ENCODE data around the gene EIF2D.
"Not testable (repeated sequence)": the region's sequence is repeated elsewhere in the genome, so short reads cannot be mapped to it uniquely, and the experiment has no call there.

The EIF2D gene

GRCh38 chr1:206634365-206635079, 22.3 kb upstream of the EIF2D start:
- no peak overlapping the region; the same call in 1 of the 2 replicates for H3K9ac ChIP-seq
- no peaks in the 10 kb centered on the region for H3K36me3 ChIP-seq (ENCODE audit: insufficient read depth)
- H2AFZ ChIP-seq (ENCODE audit: low read depth), result peak overlapping the region; percentile 94
- no peak overlapping the region for H3K4me3 ChIP-seq (IDR thresholded peaks at IDR 0.05; ENCODE audit: insufficient read depth, low read depth, low read length)
- H3K4me1 ChIP-seq (ENCODE audit: low read depth, poor library complexity, severe bottlenecking), result peaks cover 20% of the 10 kb centered on the region
- no peaks in the 10 kb centered on the region for H3K79me2 ChIP-seq (ENCODE audit: insufficient read depth, low read depth)
- peak overlapping the region; percentile 46 for H3K4me2 ChIP-seq
- H4K20me1 ChIP-seq (ENCODE audit: insufficient read depth), result no peaks in the 10 kb centered on the region
- H3K27ac ChIP-seq, result no peak overlapping the region
- TF ChIP-seq CTCF (conservative IDR thresholded peaks at IDR 0.05; ENCODE audit: low read depth, low read length), result peak; percentile 98
- peaks cover 6% of the 10 kb centered on the region; the same call in 1 of the 2 replicates for H3K27me3 ChIP-seq (ENCODE audit: insufficient read depth, low read depth)

- no peak overlapping the region for H3K4me2 ChIP-seq
- H3K27me3 ChIP-seq (ENCODE audit: insufficient read depth, low read depth), result peaks cover 6% of the 10 kb centered on the region; the same call in 1 of the 2 replicates
- H3K4me3 ChIP-seq (IDR thresholded peaks at IDR 0.05; ENCODE audit: insufficient read depth, low read depth, low read length), result no peak overlapping the region
- H3K79me2 ChIP-seq (ENCODE audit: insufficient read depth, low read depth), result no peaks in the 10 kb centered on the region
- TF ChIP-seq CTCF (conservative IDR thresholded peaks at IDR 0.05; ENCODE audit: low read depth, low read length), result no peak
- no peak overlapping the region for H3K9ac ChIP-seq
- no peak overlapping the region for H2AFZ ChIP-seq (ENCODE audit: low read depth)
- H3K27ac ChIP-seq, result no peak overlapping the region
- H4K20me1 ChIP-seq (ENCODE audit: insufficient read depth), result no peaks in the 10 kb centered on the region
- peaks cover 20% of the 10 kb centered on the region for H3K4me1 ChIP-seq (ENCODE audit: low read depth, poor library complexity, severe bottlenecking)
- H3K36me3 ChIP-seq (ENCODE audit: insufficient read depth), result no peaks in the 10 kb centered on the region
Observed at GRCh38 chr1:206633708-206634121, 21.4 kb upstream of the EIF2D start.

GRCh38 chr1:206631085-206631509, 18.8 kb upstream of the EIF2D start:
- Histone ChIP-seq H2AFZ (ENCODE audit: low read depth) (no peak overlapping the region), H3K36me3 (ENCODE audit: insufficient read depth) (no peaks in the 10 kb centered on the region), H3K9ac (no peak overlapping the region), H3K4me1 (ENCODE audit: low read depth, poor library complexity, severe bottlenecking) (peaks cover 17% of the 10 kb centered on the region), H3K4me3 (IDR thresholded peaks at IDR 0.05; ENCODE audit: insufficient read depth, low read depth, low read length) (no peak overlapping the region), H3K27ac (no peak overlapping the region), H4K20me1 (ENCODE audit: insufficient read depth) (no peaks in the 10 kb centered on the region), H3K27me3 (ENCODE audit: insufficient read depth, low read depth) (peaks cover 6% of the 10 kb centered on the region; the same call in 1 of the 2 replicates), H3K79me2 (ENCODE audit: insufficient read depth, low read depth) (no peaks in the 10 kb centered on the region), H3K4me2 (no peak overlapping the region)
- peak; percentile 65 for TF ChIP-seq CTCF (conservative IDR thresholded peaks at IDR 0.05; ENCODE audit: low read depth, low read length)

GRCh38 chr1:206628916-206629315, 16.7 kb upstream of the EIF2D start:
- TF ChIP-seq CTCF (conservative IDR thresholded peaks at IDR 0.05; ENCODE audit: low read depth, low read length), result no peak
- no peak overlapping the region for H3K9ac ChIP-seq
- H2AFZ ChIP-seq (ENCODE audit: low read depth), result no peak overlapping the region
- no peak overlapping the region for H3K27ac ChIP-seq
- no peaks in the 10 kb centered on the region for H4K20me1 ChIP-seq (ENCODE audit: insufficient read depth)
- no peak overlapping the region for H3K4me3 ChIP-seq (IDR thresholded peaks at IDR 0.05; ENCODE audit: insufficient read depth, low read depth, low read length)
- H3K27me3 ChIP-seq (ENCODE audit: insufficient read depth, low read depth), result peaks cover 6% of the 10 kb centered on the region; the same call in 1 of the 2 replicates
- no peaks in the 10 kb centered on the region for H3K36me3 ChIP-seq (ENCODE audit: insufficient read depth)
- H3K79me2 ChIP-seq (ENCODE audit: insufficient read depth, low read depth), result no peaks in the 10 kb centered on the region
- H3K4me2 ChIP-seq, result no peak overlapping the region
- H3K4me1 ChIP-seq (ENCODE audit: low read depth, poor library complexity, severe bottlenecking), result peaks cover 5% of the 10 kb centered on the region

- H3K36me3 ChIP-seq (ENCODE audit: insufficient read depth); H3K9ac ChIP-seq; H3K27me3 ChIP-seq (ENCODE audit: insufficient read depth, low read depth); H3K4me1 ChIP-seq (ENCODE audit: low read depth, poor library complexity, severe bottlenecking); H3K27ac ChIP-seq; H4K20me1 ChIP-seq (ENCODE audit: insufficient read depth); H3K4me3 ChIP-seq (IDR thresholded peaks at IDR 0.05; ENCODE audit: insufficient read depth, low read depth, low read length); H3K79me2 ChIP-seq (ENCODE audit: insufficient read depth, low read depth); H3K4me2 ChIP-seq; H2AFZ ChIP-seq (ENCODE audit: low read depth): not testable (repeated sequence)
Observed at GRCh38 chr1:206626396-206626795, 14.1 kb upstream of the EIF2D start.
